Forelimb muscle (tissue), 1 donor: ENCODE data around the gene SPATS2. TPM values are rescaled to one million over a fixed set of nuclear protein-coding genes. Genes with fewer than 3 reads are reported as not detected.
"Not testable (repeated sequence)": the region's sequence is repeated elsewhere in the genome, so short reads cannot be mapped to it uniquely, and the experiment has no call there.

Experiments
- DNase-seq: peaks from one replicate; pipeline ENCODE4 v3.0.0-alpha.2; 2013; ENCODE audit warnings: low read depth
- polyA plus RNA-seq: library from polyadenylated mRNA; unstranded; fragments of 120-200 nt; gene quantifications from one replicate; pipeline ENCODE4 v1.2.1, GENCODE V29; 2013; ENCODE audit not compliant: insufficient read length

Gene SPATS2
- polyA plus RNA-seq, 1 donor, result 29.4 TPM

DNA sequence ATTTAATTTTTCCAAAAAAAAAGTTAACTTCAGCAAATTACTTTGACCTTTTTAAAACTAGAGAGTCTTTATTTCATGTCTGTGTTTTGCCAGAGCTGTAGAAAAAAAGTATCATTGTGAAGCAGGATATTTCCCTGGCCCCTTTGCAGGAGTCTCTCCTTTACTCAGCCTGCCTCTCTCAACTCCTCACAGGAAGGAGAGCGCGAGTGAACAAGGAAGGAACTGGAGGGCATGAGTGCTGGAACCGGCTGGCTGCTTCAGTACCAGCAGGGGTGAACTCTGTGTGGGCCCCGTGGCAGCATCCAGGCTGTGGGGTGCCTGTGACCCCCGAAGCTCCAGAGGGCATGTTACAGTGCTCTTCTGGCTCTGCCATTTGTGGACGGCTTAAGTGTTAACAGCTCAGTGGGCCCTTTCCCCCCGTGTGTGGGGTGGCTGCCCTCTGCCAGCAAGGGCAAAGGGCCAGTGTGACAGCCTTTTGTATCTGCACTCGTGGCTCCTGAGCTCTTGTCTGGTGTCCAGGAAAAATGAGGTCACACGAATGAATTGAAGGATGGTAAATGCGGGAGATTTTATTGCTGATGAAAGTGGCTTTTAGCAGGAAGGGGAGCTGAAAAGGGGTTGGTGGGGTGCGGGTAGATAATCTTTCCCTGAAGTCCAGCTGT lies 95.0 kb downstream of the SPATS2 start:
- no peak for DNase-seq

DNA sequence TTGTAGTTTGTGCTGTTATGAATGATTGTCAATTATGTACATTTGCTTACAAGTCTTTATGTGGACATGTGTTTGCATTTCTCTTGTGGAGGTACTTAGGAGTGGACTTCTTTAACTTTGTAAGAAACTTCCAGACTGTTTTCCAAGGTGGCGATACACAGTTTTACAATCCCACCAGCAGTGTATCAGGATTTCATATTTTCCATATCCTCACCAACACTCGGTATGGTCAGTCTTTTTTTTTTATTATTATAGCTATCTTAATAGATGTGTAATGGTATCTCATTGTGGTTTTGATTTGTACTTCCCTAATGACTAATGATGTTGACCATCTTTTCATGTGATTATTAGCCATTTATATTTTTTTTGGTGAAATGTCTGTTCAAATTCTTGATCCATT lies 97.9 kb downstream of the SPATS2 start:
- DNase-seq, result no peak

DNA sequence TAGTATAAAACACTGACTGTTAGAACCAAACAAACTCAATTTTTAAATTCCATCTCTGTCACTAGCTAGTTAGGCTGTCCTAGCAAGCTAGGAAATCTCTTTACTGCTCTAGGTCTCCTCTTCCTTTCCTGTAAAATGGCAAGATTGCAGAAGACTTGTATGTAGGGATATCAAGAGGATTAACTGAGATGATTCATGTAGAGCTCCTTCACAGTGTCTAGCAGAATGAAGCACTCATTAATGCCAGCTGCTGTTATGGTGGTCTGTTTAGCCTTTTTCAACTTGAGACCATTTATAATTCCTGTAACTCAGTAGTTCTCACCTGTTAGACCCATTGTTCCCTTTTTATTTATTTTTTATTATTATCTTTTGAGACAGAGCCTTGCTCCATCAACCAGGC lies 103.7 kb downstream of the SPATS2 start:
- DNase-seq, result no peak

DNA sequence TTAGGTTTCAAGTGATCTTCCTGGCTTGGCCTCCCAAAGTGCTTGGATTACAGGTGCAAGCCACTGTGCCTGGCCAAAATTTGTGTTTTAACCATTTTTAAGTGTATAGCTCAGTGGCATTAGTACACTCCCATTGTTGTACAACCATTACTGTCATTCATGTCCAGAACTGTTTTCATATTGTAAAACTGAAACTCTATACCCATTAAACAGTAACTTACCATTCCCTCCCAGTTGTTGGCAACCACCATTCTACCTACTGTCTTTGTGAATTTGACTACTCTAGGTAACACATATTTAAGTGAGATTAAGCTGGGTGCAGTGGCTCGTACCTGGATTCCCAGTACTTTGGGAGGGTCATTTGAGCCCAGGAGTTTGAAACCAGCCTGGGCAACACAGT lies 104.3 kb downstream of the SPATS2 start:
- DNase-seq, result no peak

DNA sequence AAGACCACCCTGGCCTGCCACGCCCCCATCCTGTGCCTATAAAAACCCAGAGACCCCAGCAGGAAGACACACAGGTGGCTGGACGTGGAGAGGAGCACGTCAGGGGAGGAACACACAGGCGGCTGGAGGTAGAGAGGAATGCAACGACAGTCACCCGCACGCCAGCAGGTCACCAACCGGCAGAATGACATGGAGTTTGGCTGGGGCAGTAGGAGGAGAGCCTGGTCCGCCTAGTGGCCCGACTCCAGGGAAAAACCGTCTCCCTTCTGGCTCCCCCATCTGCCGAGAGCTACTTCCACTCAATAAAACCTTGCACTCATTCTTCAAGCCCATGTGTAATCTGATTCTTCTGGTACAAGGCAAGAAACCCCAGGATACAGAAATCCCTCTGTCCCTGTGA lies 108.8 kb downstream of the SPATS2 start:
- no peak for DNase-seq

DNA sequence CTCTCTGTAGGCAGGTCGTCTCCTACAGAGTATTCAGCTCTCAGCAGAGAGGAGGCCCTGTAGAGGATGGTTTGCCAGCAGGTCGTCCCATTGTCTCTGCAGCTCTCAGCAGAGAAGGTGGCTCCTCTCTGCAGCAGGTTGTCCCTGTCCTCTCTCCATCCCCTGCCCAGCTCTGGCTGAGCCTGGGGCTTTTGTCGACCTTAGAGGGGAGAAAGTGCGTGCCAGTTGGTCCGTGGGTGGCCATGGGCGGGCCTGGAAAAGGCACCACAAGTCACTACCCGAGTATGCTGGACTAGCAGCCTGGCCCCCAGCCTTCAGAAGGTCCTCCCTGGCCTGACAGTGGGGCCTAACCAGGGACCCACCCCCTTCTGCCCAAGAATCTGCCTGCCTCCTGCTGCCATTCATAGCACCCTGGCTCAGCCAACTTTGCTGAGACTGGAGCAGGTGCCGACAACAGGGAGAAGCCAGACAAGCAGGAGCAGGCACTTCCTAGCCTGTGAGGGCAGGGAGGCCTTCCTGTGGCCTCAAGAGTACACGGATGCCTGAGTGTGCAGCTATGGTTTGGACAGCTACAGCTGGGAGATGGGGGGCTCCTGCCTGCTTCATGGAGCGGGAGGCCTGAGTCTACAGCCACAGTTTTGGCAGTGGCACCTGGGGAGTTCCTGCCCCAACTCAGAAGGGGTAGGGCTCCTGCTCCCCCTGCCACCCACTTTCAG lies 111.8 kb downstream of the SPATS2 start:
- no peak for DNase-seq

DNA sequence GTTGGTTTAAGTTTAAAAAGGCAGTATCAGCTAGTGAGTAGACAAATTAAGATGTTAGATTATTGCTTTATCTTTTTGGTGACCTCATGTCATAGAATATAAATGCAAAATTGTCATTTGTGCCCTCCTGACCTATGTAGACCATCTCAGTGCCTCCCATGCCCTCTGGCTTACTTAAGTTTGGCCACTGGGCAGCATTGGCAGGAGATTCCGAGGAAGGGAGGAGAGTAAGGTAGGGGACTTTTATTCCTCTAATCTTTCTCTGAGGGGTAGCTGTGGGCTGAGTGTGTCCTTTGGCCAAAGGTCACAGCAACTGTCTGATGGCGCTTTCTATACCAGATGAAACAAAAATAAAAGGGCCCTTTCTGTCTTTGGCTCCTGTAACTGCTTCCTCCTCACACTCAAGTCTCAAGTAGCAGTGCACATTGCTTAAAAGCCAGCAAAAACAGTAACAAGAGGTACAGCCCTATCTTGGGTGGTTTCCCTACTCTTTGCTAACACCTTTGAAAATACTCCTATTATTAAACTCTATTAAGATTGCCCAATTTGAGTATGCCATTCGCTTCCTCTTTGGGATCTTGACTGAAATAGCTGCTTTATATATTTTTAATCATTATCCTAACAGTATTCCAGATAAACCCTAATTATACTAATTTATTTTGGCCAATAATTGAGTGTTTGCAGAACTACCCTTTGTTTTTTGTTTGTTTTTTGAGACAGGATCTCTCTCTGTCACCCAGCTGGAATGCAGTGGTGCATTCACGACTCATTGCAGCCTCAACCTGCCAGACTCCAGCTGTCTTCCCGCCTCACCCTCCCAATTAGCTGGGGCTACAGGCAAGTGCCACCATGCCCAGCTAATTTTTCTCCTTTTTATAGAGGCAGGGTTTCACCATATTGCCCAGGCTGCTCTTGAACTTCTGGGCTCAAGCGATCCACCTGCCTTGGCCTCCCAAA lies 115.1 kb downstream of the SPATS2 start:
- no peak for DNase-seq

DNA sequence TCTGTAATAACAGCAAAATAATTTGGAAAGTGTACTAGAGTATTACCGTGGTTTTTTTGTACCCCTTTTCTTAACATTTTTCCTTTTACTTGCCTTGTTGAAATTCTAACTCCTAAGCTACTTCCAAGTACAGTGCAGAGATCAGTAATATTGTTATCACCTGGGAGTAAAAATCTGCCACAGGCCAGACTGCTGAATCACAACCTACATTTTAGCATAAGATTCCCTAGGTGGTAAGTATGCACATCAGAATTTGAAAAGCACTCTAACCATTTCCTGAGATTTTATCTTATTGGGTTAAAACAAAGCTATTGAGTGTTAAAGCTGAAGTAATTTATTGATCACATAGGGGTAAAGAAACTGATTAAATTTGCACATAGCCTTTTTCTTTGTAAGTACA lies 116.4 kb downstream of the SPATS2 start:
- no peak for DNase-seq

DNA sequence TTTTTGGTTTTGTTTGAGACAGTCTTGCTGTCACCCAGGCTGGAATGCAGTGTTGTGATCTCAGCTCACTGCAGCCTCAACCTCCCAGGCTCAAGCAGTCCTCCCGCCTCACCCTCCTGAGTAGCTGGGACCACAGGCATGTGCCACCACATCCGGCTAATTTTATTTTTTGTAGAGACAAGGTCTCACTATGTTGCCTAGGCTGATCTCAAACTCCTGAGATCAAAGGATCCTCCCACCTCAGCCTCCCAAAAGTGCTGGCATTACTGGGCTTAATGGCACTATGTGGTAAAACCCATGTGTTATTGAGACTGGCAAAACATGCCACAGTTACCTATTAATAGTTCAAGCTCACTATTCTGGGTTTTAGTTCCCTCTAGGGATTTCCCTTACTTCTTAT lies 120.3 kb downstream of the SPATS2 start:
- DNase-seq, result no peak

DNA sequence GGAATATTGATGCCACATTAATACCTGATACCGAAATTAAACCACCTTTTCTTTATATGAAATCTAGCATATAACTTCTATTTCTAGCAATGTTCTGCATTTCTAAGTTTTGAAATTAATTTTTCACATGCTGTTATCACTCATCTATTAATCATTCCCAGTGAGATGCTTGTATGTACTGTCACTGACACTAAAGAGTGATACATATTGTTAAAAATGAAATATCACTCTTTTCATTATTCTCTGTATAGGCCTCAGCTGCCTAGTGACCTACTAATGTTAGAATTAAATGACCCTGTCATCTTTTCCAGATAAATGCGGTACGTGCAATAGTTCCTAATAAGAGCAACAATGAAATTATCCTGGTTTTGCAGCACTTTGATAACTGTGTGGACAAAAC lies 121.9 kb downstream of the SPATS2 start:
- no peak for DNase-seq

DNA sequence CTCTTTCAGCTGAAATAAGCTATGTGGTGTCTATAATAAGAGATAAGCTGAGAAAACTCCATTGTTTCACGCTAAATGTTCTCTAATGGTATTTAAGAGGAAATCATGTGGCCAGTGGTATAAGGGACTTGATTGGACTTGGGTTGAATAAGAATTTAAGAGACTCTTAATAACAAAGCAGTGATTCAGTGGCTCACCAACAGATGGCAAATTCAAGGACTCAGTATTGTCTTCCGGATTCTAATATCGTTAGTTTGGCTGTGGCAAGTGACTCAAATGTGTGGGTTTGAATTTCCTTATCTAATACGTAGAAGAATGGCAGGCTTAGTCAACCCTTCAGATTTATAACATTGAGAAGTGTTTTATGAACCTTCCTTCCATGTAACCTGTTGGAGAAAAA lies 122.5 kb downstream of the SPATS2 start:
- no peak for DNase-seq

DNA sequence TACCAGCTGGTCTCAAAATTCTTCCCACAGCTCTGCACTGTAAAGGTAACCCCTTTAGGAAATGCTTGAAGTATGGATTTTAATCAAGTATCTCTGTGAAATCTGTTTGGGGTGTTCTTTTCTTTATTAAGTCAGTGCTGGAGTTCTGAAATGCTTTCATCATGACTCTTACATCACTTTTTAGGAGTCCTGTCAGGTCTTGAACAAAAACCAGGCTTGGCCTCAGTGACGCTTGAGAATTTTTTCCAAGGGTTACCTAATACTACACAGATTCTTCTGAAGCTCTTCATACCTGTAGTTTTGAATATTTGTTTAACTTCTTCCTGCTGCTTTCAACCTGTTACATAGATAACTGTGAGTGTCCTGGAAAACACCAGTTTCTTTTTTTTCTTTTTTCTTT lies 124.6 kb downstream of the SPATS2 start:
- DNase-seq, result no peak

DNA sequence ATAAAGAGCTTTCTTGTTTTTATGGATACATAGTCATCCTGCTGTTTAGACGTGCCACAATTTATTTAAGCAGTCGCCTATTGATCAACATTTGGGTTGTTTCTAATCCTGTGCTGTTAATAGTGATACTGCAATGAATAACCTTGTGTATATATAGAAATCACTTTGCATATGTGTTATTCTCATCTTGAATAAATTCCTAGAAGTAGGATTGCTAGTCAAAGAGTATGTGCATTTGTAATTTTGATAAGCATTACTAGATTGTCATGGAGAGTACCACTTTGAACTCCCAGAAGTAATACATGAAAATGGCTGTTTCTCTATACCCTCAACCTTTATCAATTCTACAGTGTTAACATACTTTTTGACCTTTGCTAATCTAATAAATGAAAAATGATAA lies 126.6 kb downstream of the SPATS2 start:
- DNase-seq, result no peak

DNA sequence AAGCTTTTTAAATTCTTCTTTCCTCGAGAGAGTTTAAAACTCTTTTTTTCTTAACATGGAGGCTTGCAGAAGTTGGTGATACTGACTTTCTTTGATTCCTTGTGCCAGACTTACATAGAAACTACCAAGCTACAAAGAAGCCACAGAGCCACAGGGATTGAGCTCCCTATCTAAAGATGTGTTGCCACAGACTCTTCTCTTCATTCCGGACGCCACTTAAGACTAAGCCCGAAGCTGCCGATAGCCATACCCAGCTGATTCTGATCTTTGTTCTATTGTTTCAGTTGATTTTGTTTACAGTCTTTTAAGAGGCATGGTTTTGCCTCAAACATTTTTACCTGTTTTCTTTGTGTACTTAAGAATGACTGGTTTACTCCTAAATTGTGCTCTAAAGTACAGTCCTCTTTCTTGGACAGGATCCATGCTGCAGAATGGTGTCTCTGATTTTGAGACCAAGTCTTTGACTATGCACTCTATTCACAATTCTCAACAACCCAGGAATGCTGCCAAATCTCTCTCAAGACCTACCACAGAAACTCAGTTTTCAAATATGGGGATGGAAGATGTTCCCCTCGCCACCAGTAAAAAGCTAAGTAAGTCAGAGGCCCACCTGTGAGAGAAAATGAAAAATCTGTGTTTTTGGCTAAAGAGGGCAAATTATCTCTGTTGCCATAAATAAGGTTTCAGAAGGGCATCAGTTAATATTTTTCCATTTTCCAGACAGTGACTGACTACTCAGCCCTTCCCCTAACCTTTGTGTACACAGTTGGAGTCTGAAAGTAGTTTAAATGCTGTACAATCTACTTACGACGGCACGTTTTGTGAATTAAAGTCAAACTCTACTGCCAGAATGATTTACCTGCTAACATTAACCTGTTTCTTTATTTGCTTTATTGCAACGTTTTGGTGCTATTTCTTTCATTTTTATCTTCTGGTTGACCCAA lies 129.4 kb downstream of the SPATS2 start:
- no peak for DNase-seq

DNA sequence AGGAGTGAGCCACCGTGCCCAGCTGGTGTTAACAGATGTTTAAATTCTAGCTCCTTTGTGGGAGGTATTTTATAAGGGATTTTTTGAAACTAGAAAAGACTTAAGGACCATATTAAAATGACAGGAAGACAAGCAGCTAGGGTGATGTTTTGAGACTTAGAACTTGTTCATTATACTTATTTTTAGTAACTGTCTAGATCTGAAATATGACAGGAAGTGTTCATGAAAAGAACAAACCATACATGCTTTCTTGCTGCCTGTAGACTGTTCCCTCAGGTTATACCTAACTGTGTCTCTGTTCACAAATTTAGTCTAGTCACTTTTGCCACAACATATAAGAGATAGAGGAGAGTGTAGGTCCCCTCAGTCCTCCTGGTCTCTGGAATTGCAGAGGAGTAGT lies 134.6 kb downstream of the SPATS2 start:
- DNase-seq, result no peak

DNA sequence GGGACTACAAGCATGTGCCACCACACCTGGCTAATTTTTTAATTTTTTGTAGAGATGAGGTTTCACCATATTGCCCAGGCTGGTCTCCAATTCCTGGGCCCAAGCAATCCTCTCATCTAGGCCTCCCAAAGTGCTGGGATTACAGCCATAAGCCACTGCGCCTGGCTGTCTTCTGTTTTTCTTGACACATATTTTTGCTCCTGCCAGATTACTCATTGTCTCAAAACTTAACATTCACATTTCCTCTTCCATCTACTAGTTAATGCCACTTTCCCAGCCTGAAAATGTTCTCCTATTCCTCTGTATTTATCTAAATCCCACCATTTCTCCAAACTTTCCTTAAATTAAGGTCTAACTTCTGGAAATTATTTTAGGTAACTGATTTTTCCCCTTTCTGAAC lies 135.3 kb downstream of the SPATS2 start:
- DNase-seq, result no peak

DNA sequence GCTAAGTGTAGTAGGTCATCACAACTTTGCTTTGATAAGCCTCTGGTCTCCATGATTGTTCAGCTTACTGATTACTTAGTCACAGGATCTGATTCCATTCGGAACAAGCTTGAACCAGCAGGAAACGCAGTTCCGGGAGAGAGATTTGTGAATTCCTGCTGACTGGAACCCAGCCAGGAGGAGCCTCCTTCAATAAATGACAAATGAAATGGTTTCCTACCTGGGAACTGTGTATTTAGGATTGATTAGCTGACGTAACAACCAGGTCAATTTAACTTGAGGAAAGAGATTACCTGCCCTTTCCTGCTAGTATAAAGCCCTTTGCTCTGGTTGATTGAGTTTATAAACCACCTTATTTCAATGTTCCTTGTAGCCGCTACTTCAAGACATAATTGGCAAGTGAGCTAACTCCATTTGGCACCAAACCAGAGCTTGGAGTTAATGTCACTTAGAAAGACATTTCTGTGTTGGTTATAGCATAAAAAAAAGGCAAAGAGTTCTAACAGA lies 136.5 kb downstream of the SPATS2 start:
- no peak for DNase-seq

DNA sequence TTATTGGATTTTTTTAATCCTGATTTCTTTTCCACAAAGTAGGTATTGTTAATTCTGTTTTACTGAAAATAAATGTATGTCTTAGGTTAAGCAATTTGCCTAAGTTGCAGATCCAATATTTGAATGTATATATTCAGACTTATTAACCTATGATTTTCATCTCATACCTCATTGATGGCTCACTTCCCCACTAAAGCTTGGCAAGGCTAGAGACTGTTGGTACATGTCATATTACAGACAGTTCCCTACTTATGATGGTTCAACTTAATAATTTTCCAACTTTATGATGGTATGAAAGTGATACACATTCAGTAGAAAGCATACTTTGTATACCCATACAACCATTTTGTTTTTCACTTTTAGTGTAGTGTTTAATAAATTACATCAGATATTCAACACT lies 138.4 kb downstream of the SPATS2 start:
- no peak for DNase-seq

DNA sequence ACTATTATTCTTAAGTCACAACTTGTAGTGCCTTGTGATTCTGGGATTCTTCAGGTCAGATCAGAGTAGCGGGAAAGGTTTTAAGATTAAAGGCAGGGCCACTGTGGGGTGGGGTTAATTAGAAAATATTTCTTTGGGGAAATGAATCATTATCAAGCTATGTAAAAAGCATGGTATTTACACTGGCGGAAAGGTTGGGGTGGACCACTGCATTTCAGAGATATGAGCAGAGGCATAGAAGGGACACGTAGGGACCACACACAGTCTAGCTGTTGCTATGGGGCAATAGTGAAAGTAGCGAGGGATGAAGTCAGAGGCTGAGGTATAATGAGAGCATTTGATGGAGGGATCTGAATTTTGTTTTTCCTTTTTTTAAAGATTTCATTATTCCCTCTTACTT lies 139.9 kb downstream of the SPATS2 start:
- no peak for DNase-seq

DNA sequence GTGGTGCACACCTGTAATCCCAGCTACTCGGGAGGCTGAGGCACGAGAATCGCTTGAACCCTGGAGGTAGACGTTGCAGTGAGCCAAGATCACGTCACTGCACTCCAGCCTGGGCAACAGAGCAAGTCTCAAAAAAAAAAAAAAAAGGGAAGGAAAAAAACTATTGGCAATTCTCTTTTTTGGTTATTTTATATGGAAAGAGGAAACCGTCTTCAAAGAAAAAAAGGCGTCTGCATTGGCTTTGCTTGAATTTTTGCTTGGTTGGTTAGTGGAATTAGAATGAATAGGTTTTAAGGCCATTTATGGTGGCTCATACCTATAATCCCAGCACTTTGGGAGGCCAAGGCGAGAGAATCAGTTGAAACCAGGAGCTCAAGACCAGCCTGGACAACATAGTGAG lies 142.4 kb downstream of the SPATS2 start:
- DNase-seq, result not testable (repeated sequence)

DNA sequence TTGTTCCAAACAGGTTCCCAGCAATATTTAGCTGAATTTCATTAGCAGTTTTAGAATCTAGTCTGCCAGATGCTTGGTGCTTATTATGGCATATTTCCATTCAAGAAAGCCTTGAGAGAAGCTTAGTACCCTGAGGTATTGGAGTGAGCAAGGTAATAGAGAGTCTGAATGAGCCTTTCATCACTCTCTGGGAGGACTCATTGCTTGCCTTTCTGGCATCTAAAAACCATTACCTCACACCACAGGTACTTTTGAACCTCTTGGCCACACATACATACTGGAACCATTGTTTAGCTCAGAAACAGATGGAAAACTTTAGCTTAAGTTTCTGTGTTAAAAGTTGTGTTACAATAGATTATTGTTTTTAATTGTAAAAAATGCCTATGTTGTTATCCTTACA lies 144.1 kb downstream of the SPATS2 start:
- no peak for DNase-seq
